ENCODE results near the gene HSPB1.

- TF ChIP-seq POLR2A (IDR thresholded peaks at IDR 0.05; ENCODE audit: low read depth, low read length) (no peak), TAF1 (IDR thresholded peaks at IDR 0.05; ENCODE audit: low read depth, low read length) (no peak), POLR2AphosphoS5 (IDR thresholded peaks at IDR 0.05; ENCODE audit: low read depth, low read length) (no peak), POU2F2 (IDR thresholded peaks at IDR 0.05; ENCODE audit: low read depth, low read length) (no peak)
Observed at GRCh38 chr7:76278540-76278939, 23.9 kb upstream of the HSPB1 start.

All from GM12891 (cell line).